Measurements from ENCODE around the gene EIF2S3B.
"Not testable (repeated sequence)": the region's sequence is repeated elsewhere in the genome, so short reads cannot be mapped to it uniquely, and the experiment has no call there.

The EIF2S3B gene

GRCh38 chr12:10505620-10506019 is at the start of gene EIF2S3B:
TSS of gene EIF2S3B (plus strand) at chr12:10505890. CDS start at chr12:10505903, 13 bp downstream.
- DNase-seq (ENCODE audit: low spot score) = no peak

- no peak for DNase-seq (ENCODE audit: low spot score)
Measured at GRCh38 chr12:10456856-10457255, 48.8 kb upstream of the EIF2S3B start.

- DNase-seq (ENCODE audit: low spot score) = no peak
Measured at GRCh38 chr12:10457760-10458159, 47.9 kb upstream of the EIF2S3B start.

- no peak for DNase-seq (ENCODE audit: low spot score)
Measured at GRCh38 chr12:10466311-10466710, 39.4 kb upstream of the EIF2S3B start.

- DNase-seq (ENCODE audit: low spot score) = no peak
Measured at GRCh38 chr12:10469701-10470100, 36.0 kb upstream of the EIF2S3B start.

GRCh38 chr12:10472808-10473207 is 32.9 kb upstream of the EIF2S3B start:
- not testable (repeated sequence) for DNase-seq (ENCODE audit: low spot score)

- DNase-seq (ENCODE audit: low spot score) = not testable (repeated sequence)
Measured at GRCh38 chr12:10481901-10482300, 23.8 kb upstream of the EIF2S3B start.

GRCh38 chr12:10487328-10487727 is 18.4 kb upstream of the EIF2S3B start:
- DNase-seq (ENCODE audit: low spot score) = not testable (repeated sequence)

GRCh38 chr12:10491766-10492165 is 13.9 kb upstream of the EIF2S3B start:
- DNase-seq (ENCODE audit: low spot score) = no peak

GRCh38 chr12:10497602-10498001 is 8.1 kb upstream of the EIF2S3B start:
- DNase-seq (ENCODE audit: low spot score) = no peak

GRCh38 chr12:10498042-10498441 is 7.6 kb upstream of the EIF2S3B start:
- DNase-seq (ENCODE audit: low spot score) = no peak

GRCh38 chr12:10501030-10501429 is 4.7 kb upstream of the EIF2S3B start:
- no peak for DNase-seq (ENCODE audit: low spot score)

- DNase-seq (ENCODE audit: low spot score) = no peak
Measured at GRCh38 chr12:10503460-10503859, 2.2 kb upstream of the EIF2S3B start.

GRCh38 chr12:10511756-10512355 is 6.2 kb downstream of the EIF2S3B start:
- DNase-seq (ENCODE audit: low spot score) = no peak

- no peak for DNase-seq (ENCODE audit: low spot score)
Measured at GRCh38 chr12:10512798-10513197, 7.1 kb downstream of the EIF2S3B start.

GRCh38 chr12:10521555-10521954 is 15.9 kb downstream of the EIF2S3B start:
- no peak for DNase-seq (ENCODE audit: low spot score)

GRCh38 chr12:10528174-10528953 is 22.7 kb downstream of the EIF2S3B start:
- no peak for DNase-seq (ENCODE audit: low spot score)

- no peak for DNase-seq (ENCODE audit: low spot score)
Measured at GRCh38 chr12:10529603-10530002, 23.9 kb downstream of the EIF2S3B start.

GRCh38 chr12:10537721-10538120 is 32.0 kb downstream of the EIF2S3B start:
- no peak for DNase-seq (ENCODE audit: low spot score)

GRCh38 chr12:10540776-10541205 is 35.1 kb downstream of the EIF2S3B start:
- no peak for DNase-seq (ENCODE audit: low spot score)

GRCh38 chr12:10543499-10543898 is 37.8 kb downstream of the EIF2S3B start:
- no peak for DNase-seq (ENCODE audit: low spot score)

GRCh38 chr12:10551375-10551774 is 45.7 kb downstream of the EIF2S3B start:
- DNase-seq (ENCODE audit: low spot score) = no peak

- DNase-seq (ENCODE audit: low spot score) = no peak
Measured at GRCh38 chr12:10553148-10553547, 47.5 kb downstream of the EIF2S3B start.

Measured in cerebellar cortex (tissue), 1 donor.